GM18502 (cell line): ENCODE data around the gene ATP6V1F.
A peak's percentile ranks its signal among the peaks of the same experiment; 100 is the strongest.

ENCODE experiments used
- ATAC-seq: cut with Tn5 transposase; IDR thresholded peaks from one replicate; pipeline ENCODE4 v1.9.1; 2021; ENCODE audit warnings: mild to moderate bottlenecking; ENCODE audit not compliant: unreplicated experiment, poor library complexity

ATP6V1F gene

GRCh38 chr7:128862571-128863432 lies at the start of gene ATP6V1F:
Gene ATP6V1F, plus strand, starts transcription at chr7:128862856. Its CDS starts 49 bp downstream, at chr7:128862905.
- peak; percentile 85 for ATAC-seq

GRCh38 chr7:128814499-128814898 lies 48.2 kb upstream of the ATP6V1F start:
- ATAC-seq, result no peak

GRCh38 chr7:128815289-128815942 lies 47.2 kb upstream of the ATP6V1F start:
- no peak for ATAC-seq

GRCh38 chr7:128818694-128819093 lies 44.0 kb upstream of the ATP6V1F start:
- ATAC-seq, result no peak

- ATAC-seq, result no peak
Observed at GRCh38 chr7:128821724-128822123, 40.9 kb upstream of the ATP6V1F start.

- ATAC-seq, result no peak
Observed at GRCh38 chr7:128826512-128826911, 36.1 kb upstream of the ATP6V1F start.

GRCh38 chr7:128826916-128827247 lies 35.8 kb upstream of the ATP6V1F start:
- no peak for ATAC-seq

- ATAC-seq, result no peak
Observed at GRCh38 chr7:128827248-128827958, 35.3 kb upstream of the ATP6V1F start.

- no peak for ATAC-seq
Observed at GRCh38 chr7:128827971-128828711, 34.5 kb upstream of the ATP6V1F start.

- ATAC-seq, result no peak
Observed at GRCh38 chr7:128829391-128830166, 33.1 kb upstream of the ATP6V1F start.

GRCh38 chr7:128830231-128831177 lies 32.2 kb upstream of the ATP6V1F start, which contains the start of gene FLNC:
Gene FLNC, plus strand, starts transcription at chr7:128830406. Its CDS starts 232 bp downstream, at chr7:128830638.
- no peak for ATAC-seq

GRCh38 chr7:128831178-128831993 lies 31.3 kb upstream of the ATP6V1F start:
- no peak for ATAC-seq

GRCh38 chr7:128831994-128832879 lies 30.4 kb upstream of the ATP6V1F start:
- no peak for ATAC-seq

GRCh38 chr7:128832880-128833147 lies 29.8 kb upstream of the ATP6V1F start:
- ATAC-seq, result no peak

- ATAC-seq, result no peak
Observed at GRCh38 chr7:128833148-128833945, 29.3 kb upstream of the ATP6V1F start.

GRCh38 chr7:128833946-128834325 lies 28.7 kb upstream of the ATP6V1F start:
- ATAC-seq, result no peak
